Panc1 (cell line): Measurements from ENCODE around the gene RFX8. TPM values are rescaled to one million over a fixed set of nuclear protein-coding genes. Genes with fewer than 3 reads are reported as not detected.

Experiments used
- ATAC-seq: fragments of 200-7000 bp; cut with Tn5 transposase; 2 replicates; pipeline ENCODE4 v1.9.1; 2020; ENCODE audit warnings: mild to moderate bottlenecking, moderate library complexity
- BruUV-seq: library from RNA; stranded (reverse); fragments of 400-500 nt; replicated peaks from 2 replicates; lab custom pipeline; 2021; lab: Mats Ljungman, UMichigan
- CTCF ChIA-PET: fragments of 300-600 bp; sonication (Branson Sonifier 250); formaldehyde crosslinking; loops from one replicate; lab custom pipeline; 2022; ENCODE audit warnings: antibody characterized with exemption; lab: Charles Lee
- POLR2A ChIA-PET: fragments of 300-600 bp; sonication (Branson Sonifier 250); formaldehyde crosslinking; loops from one replicate; lab custom pipeline; 2022; ENCODE audit warnings: antibody characterized with exemption; lab: Charles Lee
- DNase-seq: peaks from one replicate; pipeline ENCODE4 v3.0.0-alpha.2; 2010; ENCODE audit warnings: low read depth, low spot score
- H3K27ac ChIP-seq: 2 replicates; pipeline ENCODE4 v1.5.1; 2011; ENCODE audit warnings: mild to moderate bottlenecking, low read length, inconsistent platforms
- H3K27me3 ChIP-seq: fragments of 200-500 bp; sonication (Bioruptor generic); 2 replicates; pipeline ENCODE4 v1.6.0; 2014; ENCODE audit warnings: low read length, inconsistent platforms; ENCODE audit not compliant: control insufficient read depth, insufficient read depth
- H3K36me3 ChIP-seq: fragments of 200-500 bp; sonication (Bioruptor generic); 2 replicates; pipeline ENCODE4 v1.5.1; 2014; ENCODE audit warnings: inconsistent platforms, mild to moderate bottlenecking, low read length, moderate library complexity; ENCODE audit not compliant: control insufficient read depth, insufficient read depth
- H3K4me1 ChIP-seq: 2 replicates; pipeline ENCODE4 v1.5.1; 2011; ENCODE audit warnings: inconsistent platforms, mild to moderate bottlenecking, low read length, moderate library complexity; ENCODE audit not compliant: control insufficient read depth, insufficient read depth
- H3K4me3 ChIP-seq, 2 experiments: 2 replicates each; pipeline ENCODE4 v1.5.1; 2011 to 2012; ENCODE audit warnings: low read depth in 2 of 2, low read length in 2 of 2, mild to moderate bottlenecking in 2 of 2, inconsistent platforms in 1 of 2, moderate library complexity in 1 of 2
- H3K9me3 ChIP-seq: fragments of 200-500 bp; sonication (Bioruptor generic); 2 replicates; pipeline ENCODE4 v1.5.1; 2014; ENCODE audit warnings: low read depth, mild to moderate bottlenecking, inconsistent platforms, low read length, moderate library complexity; ENCODE audit not compliant: control insufficient read depth, insufficient read depth
- CTCF ChIP-seq: fragments of 450-650 bp; IDR thresholded peaks from 2 replicates; pipeline ENCODE4 v1.5.1; 2017; ENCODE audit warnings: mild to moderate bottlenecking
- POLR2AphosphoS5 ChIP-seq: IDR thresholded peaks from 2 replicates; pipeline ENCODE4 v1.6.1; 2012; ENCODE audit warnings: mild to moderate bottlenecking, low read depth, low read length, moderate library complexity
- REST ChIP-seq, 2 experiments: IDR thresholded peaks; 2 replicates each; pipeline ENCODE4 v1.6.1; 2011 to 2012; ENCODE audit warnings: low read depth in 2 of 2, control low read depth in 1 of 2, low read length in 1 of 2, mild to moderate bottlenecking in 1 of 2, moderate library complexity in 1 of 2; ENCODE audit not compliant: insufficient read depth in 1 of 2
- SIN3A ChIP-seq: IDR thresholded peaks from 2 replicates; pipeline ENCODE4 v1.6.1; 2012; ENCODE audit warnings: low read depth, mild to moderate bottlenecking, low read length, moderate library complexity, borderline replicate concordance; ENCODE audit not compliant: insufficient read depth
- TCF7L2 ChIP-seq: IDR thresholded peaks from 2 replicates; pipeline ENCODE4 v1.6.1; 2011; ENCODE audit warnings: mild to moderate bottlenecking, low read depth, low read length, inconsistent platforms
- in situ Hi-C: cut with HindIII; loops from 2 replicates; pipeline ENCODE4 v1.10.0; 2016; ENCODE audit warnings: low sequenced_read_pairs, low pct_unique_long_range_greater_than_20kb
- intact Hi-C: fragments of 100-400 bp; cut with micrococcal nuclease; formaldehyde crosslinking; loops from one replicate; pipeline ENCODE4 v1.10.0; 2022; ENCODE audit not compliant: unreplicated experiment
- total RNA-seq: library from RNA; stranded (reverse); gene quantifications from one replicate; pipeline ENCODE4 v1.2.1, GENCODE V29; 2021; ENCODE audit not compliant: unreplicated experiment

Gene RFX8
- total RNA-seq, 1 experiment from 2014 or later, result not detected

DNA sequence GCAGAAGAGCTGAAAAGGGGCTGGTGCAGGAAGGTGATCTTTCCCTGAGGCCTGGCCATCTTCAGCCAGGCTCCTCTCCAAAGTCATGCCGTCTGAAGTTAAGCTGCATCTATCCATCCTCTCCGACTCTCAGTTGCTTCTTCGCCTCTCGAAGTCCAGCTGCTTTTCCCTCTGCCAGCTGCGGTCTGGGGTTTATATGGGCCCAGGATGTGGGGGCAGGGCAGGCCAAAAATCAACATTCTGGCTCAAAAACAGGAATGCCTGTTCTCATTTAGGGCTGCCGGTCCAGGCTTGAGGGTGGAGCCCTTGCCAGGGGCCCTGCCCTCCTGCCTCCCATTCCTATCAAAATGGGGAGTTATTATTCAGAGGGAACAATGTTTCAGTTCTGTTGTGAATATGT lies 118.9 kb downstream of the RFX8 start:
- ChIA-PET POLR2A (interaction anchor here (0.6 kb wide), 1 partner anchor 147 kb away, joined by 3 read pairs; no protein-coding TSS in a partner anchor), CTCF (no interaction called here)
- no peaks in the 10 kb centered on the region for H3K36me3 ChIP-seq
- no peak for ATAC-seq
- TF ChIP-seq POLR2AphosphoS5 (no peak), CTCF (no peak), SIN3A (no peak), REST (IDR thresholded peaks at IDR 0.05; ENCODE audit: insufficient read depth in 1 of 2, low read depth in 2 of 2, low read length in 1 of 2) (no peak), TCF7L2 (no peak)
- H3K4me3 ChIP-seq, result no peak overlapping the region
- H3K9me3 ChIP-seq, result no peaks in the 10 kb centered on the region
- intact Hi-C loops, result no loop called here
- H3K4me1 ChIP-seq, result no peaks in the 10 kb centered on the region
- no peak overlapping the region for H3K27ac ChIP-seq
- DNase-seq, result no peak
- BruUV-seq, result no TSS peak
- in situ Hi-C loops, result no loop called here
- H3K27me3 ChIP-seq, result no peaks in the 10 kb centered on the region

DNA sequence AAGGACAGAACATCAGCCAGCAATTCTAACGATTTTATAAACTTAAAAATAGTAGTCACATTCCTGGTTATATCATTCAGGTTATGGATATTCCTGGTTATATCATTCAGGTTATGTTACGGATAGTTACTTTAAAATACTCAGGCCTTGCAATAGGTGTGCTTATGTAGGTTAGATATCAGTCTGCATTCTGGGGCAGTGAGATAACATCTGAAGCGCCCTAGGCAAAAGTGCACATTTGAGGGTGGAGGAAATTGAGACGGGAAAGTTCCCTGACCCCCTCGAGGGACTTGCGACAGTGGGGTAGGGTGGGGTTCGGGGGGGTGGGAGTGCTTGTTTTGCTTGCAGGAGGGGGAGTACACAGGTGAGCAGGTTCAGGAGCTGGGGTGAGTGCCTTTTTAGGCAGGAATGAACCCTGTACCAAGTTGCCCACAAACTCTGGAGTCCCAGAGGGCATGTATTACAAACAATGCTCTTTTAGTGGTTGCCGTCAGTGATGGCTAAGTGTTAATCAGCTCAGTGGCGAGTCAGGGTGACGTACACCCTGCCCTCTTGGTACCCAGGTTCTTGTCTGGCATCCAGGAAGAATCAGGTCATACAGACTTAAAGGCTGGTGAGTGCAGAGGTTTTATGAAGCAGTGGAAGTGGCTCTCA lies 119.4 kb downstream of the RFX8 start:
- Histone ChIP-seq H3K4me3 (no peak overlapping the region), H3K27ac (no peak overlapping the region), H3K4me1 (no peaks in the 10 kb centered on the region), H3K9me3 (no peaks in the 10 kb centered on the region), H3K27me3 (no peaks in the 10 kb centered on the region), H3K36me3 (no peaks in the 10 kb centered on the region)
- no peak for DNase-seq
- intact Hi-C loops (no loop called here), in situ Hi-C loops (no loop called here)
- no peak for TF ChIP-seq TCF7L2
- no peak for TF ChIP-seq SIN3A
- TF ChIP-seq REST (IDR thresholded peaks at IDR 0.05; ENCODE audit: insufficient read depth in 1 of 2, low read depth in 2 of 2, low read length in 1 of 2), result no peak
- TF ChIP-seq CTCF, result no peak
- no peak for TF ChIP-seq POLR2AphosphoS5
- ChIA-PET POLR2A (interaction anchor here (0.6 kb wide), 2 partner anchors 148 to 410 kb away, joined by 3 read pairs; no protein-coding TSS in a partner anchor), CTCF (no interaction called here)
- no peak for ATAC-seq
- no TSS peak for BruUV-seq
